ENCODE measurements around the gene CYTH1. TPM values are rescaled to one million over a fixed set of nuclear protein-coding genes. Genes with fewer than 3 reads are reported as not detected.

The CYTH1 gene
- total and polyA plus RNA-seq, 2 experiments from 2014 or later = 10.4 to 11.7 TPM

DNA sequence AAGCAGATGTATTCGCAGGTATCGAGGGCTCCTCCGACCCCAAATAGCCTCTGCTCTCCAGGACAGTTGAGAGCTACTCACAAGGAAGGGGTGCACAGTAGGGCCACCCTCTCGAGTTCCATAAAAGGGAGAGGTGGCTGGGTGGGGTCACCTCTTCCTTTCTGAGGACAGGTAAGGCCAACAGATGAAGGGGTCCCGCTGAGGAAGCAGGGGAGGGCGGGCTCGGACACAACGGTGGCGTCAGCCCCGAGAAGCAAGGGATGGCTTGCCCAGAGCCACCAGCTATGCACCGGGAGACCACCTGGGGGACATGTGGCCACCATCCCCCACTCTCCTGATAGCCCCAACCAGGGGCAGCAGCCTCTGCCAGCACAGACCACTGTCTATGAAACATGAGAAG, 15.1 kb upstream of the CYTH1 start:
- H4K20me1 ChIP-seq (ENCODE audit: insufficient read depth) = no peaks in the 10 kb centered on the region
- H2AFZ ChIP-seq = no peak overlapping the region
- 0 out of 2 replicates have a peak, but pooled peaks cover 12% of the 10 kb centered on the region for H3K4me1 ChIP-seq (ENCODE audit: insufficient read depth)
- no peaks in the 10 kb centered on the region; the same call in 1 of the 2 replicates for H3F3A ChIP-seq (ENCODE audit: insufficient read depth)
- TF ChIP-seq EZH2phosphoT487 (IDR thresholded peaks at IDR 0.05; ENCODE audit: insufficient read depth, low read depth) (no peak), EZH2 (IDR thresholded peaks at IDR 0.05; ENCODE audit: insufficient read depth, poor library complexity, severe bottlenecking) (no peak)
- DNase-seq = no peak
- H3K27ac ChIP-seq = no peak overlapping the region
- no peak overlapping the region for H3K9ac ChIP-seq
- H3K36me3 ChIP-seq (ENCODE audit: low read depth) = peaks cover 45% of the 10 kb centered on the region
- H3K9me2 ChIP-seq (ENCODE audit: insufficient read depth) = no peaks in the 10 kb centered on the region
- no peaks in the 10 kb centered on the region for H3K27me3 ChIP-seq (replicated peaks; ENCODE audit: insufficient read depth)
- no peak overlapping the region for H3K4me3 ChIP-seq
- H3K9me3 ChIP-seq (ENCODE audit: low read depth) = no peaks in the 10 kb centered on the region
- H3K4me2 ChIP-seq (ENCODE audit: unreplicated experiment) = no peak overlapping the region
- 0 out of 2 replicates have a peak, but pooled peaks cover 9% of the 10 kb centered on the region for H3K79me2 ChIP-seq (ENCODE audit: insufficient read depth)
- 80 to 81% methylated on average over 9 to 11 of the region's 11 CpGs for WGBS, 2 experiments (ENCODE audit: low coverage in 1 of 2, low lambda C conversion rate in 2 of 2, missing lambda C conversion rate in 2 of 2)
- in situ Hi-C loops (cut with MboI) = loop anchor here (10.0 kb wide), 1 partner anchor 62 kb away; no protein-coding TSS in a partner anchor

DNA sequence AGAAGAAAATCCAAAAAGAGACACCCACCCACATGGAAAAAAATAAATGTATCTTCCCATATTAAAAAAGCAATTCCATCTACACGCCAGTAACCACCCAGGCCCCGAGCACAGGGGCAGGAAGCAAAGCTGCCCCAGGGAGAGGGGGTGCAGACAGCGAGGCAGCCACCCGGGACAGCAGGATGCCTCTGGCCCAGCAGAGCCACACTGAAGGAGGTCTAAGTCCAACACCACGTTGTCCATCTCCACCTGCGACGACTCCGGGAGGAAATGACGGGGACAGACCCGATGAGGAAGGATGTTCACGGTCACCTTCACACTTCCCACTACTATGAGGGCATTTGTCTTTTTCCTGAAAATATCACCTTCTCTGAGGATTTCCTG, 14.4 kb upstream of the CYTH1 start:
- Histone ChIP-seq H3K27ac (no peak overlapping the region), H3K9me3 (ENCODE audit: low read depth) (no peaks in the 10 kb centered on the region), H2AFZ (no peak overlapping the region), H3K9me2 (ENCODE audit: insufficient read depth) (no peaks in the 10 kb centered on the region), H3K27me3 (replicated peaks; ENCODE audit: insufficient read depth) (no peaks in the 10 kb centered on the region), H3K4me1 (ENCODE audit: insufficient read depth) (peaks cover 17% of the 10 kb centered on the region), H3K9ac (no peak overlapping the region), H3K79me2 (ENCODE audit: insufficient read depth) (0 out of 2 replicates have a peak, but pooled peaks cover 8% of the 10 kb centered on the region), H3K4me2 (ENCODE audit: unreplicated experiment) (no peak overlapping the region), H3K36me3 (ENCODE audit: low read depth) (peaks cover 48% of the 10 kb centered on the region), H4K20me1 (ENCODE audit: insufficient read depth) (no peaks in the 10 kb centered on the region), H3F3A (ENCODE audit: insufficient read depth) (peaks cover 5% of the 10 kb centered on the region), H3K4me3 (no peak overlapping the region)
- WGBS, 2 experiments (ENCODE audit: low coverage in 1 of 2, low lambda C conversion rate in 2 of 2, missing lambda C conversion rate in 2 of 2) = 90 to 93% methylated on average over 11 of the region's 11 CpGs
- DNase-seq = no peak
- TF ChIP-seq EZH2 (IDR thresholded peaks at IDR 0.05; ENCODE audit: insufficient read depth, poor library complexity, severe bottlenecking) = no peak
- no peak for TF ChIP-seq EZH2phosphoT487 (IDR thresholded peaks at IDR 0.05; ENCODE audit: insufficient read depth, low read depth)
- in situ Hi-C loops (cut with MboI) = loop anchor here (10.0 kb wide), 1 partner anchor 62 kb away; no protein-coding TSS in a partner anchor

DNA sequence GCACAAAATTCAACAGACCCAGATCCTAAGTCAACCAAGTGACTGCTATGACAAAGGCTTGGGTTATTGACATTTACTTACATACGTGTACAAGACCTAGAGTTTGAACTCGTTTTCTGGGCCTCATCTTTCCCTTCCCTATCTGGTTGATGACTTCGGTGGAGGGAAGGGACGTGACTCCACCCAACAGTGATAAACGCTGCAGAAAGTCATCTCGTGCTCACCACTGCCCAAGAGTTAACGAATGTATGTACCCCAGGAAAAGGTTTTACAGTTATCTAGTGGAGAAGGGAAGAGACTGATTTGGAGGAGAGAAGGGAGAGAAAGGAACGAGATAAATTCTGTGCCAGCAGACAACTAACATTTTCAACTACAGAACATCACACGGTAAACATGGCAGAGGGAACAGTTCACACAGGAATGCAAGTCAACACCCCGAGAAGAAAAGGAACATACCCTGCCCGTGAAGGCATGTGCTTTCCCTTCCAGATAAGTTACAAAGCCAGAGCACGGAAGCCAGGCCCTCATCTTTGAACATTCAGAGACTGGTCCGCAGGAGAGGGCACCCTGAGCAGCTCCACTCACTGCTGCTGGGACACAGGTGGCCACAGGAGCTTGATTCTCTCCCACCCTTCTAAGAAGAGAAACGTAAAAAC, 13.9 kb upstream of the CYTH1 start:
- Histone ChIP-seq H3K4me2 (ENCODE audit: unreplicated experiment) (no peak overlapping the region), H3K27me3 (replicated peaks; ENCODE audit: insufficient read depth) (no peaks in the 10 kb centered on the region), H3K4me3 (no peak overlapping the region), H3K9me2 (ENCODE audit: insufficient read depth) (no peaks in the 10 kb centered on the region), H3K9me3 (ENCODE audit: low read depth) (no peaks in the 10 kb centered on the region), H3K79me2 (ENCODE audit: insufficient read depth) (0 out of 2 replicates have a peak, but pooled peaks cover 3% of the 10 kb centered on the region), H3K9ac (no peak overlapping the region), H3K4me1 (ENCODE audit: insufficient read depth) (peaks cover 22% of the 10 kb centered on the region), H3K27ac (no peak overlapping the region), H3F3A (ENCODE audit: insufficient read depth) (peaks cover 9% of the 10 kb centered on the region), H3K36me3 (ENCODE audit: low read depth) (peaks cover 48% of the 10 kb centered on the region), H2AFZ (no peak overlapping the region), H4K20me1 (ENCODE audit: insufficient read depth) (no peaks in the 10 kb centered on the region)
- DNase-seq = no peak
- 74 to 75% methylated on average over 14 of the region's 14 CpGs for WGBS, 2 experiments (ENCODE audit: low coverage in 1 of 2, low lambda C conversion rate in 2 of 2, missing lambda C conversion rate in 2 of 2)
- no peak for TF ChIP-seq EZH2 (IDR thresholded peaks at IDR 0.05; ENCODE audit: insufficient read depth, poor library complexity, severe bottlenecking)
- in situ Hi-C loops (cut with MboI) = loop anchor here (10.0 kb wide), 1 partner anchor 61 kb away; no protein-coding TSS in a partner anchor

DNA sequence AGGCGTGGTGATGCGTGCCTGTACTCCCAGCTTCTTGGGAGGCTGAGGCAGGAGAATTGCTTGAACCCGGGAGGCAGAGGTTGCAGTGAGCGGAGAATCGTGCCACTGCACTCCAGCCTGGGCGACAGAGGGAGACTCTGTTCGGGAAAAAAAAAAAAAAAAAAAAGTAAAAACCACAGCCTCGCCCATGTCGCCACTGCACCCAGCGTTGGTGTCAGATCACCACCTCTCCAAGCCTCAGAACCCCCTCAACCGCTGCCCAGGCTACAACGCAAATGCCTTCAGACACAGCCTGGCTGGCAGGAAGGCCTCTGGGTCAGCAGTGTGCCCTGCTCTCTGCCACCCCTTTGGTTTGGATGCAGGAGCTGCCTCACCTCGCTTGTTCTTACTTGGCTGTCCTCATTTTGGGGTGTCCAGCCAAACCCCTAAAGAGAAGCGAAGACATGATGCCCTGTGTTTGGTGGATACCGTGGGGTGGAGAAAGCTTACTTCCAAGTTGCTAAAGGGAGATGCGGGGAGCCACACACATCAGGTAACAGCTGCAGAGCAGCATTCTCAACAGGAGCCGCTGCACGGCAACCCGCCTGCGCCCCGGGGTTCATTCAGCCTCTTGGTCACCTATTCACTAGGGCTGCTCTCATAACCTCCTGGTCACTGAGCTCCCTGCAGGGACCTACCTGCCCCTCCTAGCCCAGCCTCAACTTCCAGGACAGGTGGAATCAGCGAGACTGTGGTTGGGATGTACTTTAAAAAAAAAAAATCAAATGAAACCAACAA, 13.0 kb upstream of the CYTH1 start:
- in situ Hi-C loops (cut with MboI) = loop anchor here (10.0 kb wide), 1 partner anchor 60 kb away; no protein-coding TSS in a partner anchor
- peaks cover 30% of the 10 kb centered on the region for H3K4me1 ChIP-seq (ENCODE audit: insufficient read depth)

More for the DNA sequence above, 13.0 kb upstream of the CYTH1 start:
- Histone ChIP-seq H2AFZ (no peak overlapping the region), H3K4me3 (no peak overlapping the region), H3K27me3 (replicated peaks; ENCODE audit: insufficient read depth) (no peaks in the 10 kb centered on the region), H3K79me2 (ENCODE audit: insufficient read depth) (0 out of 2 replicates have a peak, but pooled peaks cover 3% of the 10 kb centered on the region), H4K20me1 (ENCODE audit: insufficient read depth) (no peaks in the 10 kb centered on the region), H3K4me2 (ENCODE audit: unreplicated experiment) (no peak overlapping the region), H3K9ac (no peak overlapping the region), H3F3A (ENCODE audit: insufficient read depth) (peaks cover 19% of the 10 kb centered on the region), H3K9me3 (ENCODE audit: low read depth) (no peaks in the 10 kb centered on the region), H3K27ac (no peak overlapping the region), H3K9me2 (ENCODE audit: insufficient read depth) (no peaks in the 10 kb centered on the region), H3K36me3 (ENCODE audit: low read depth) (peaks cover 48% of the 10 kb centered on the region)
- TF ChIP-seq EZH2phosphoT487 (IDR thresholded peaks at IDR 0.05; ENCODE audit: insufficient read depth, low read depth) = no peak
- no peak for TF ChIP-seq EZH2 (IDR thresholded peaks at IDR 0.05; ENCODE audit: insufficient read depth, poor library complexity, severe bottlenecking)
- WGBS, 2 experiments (ENCODE audit: low coverage in 1 of 2, low lambda C conversion rate in 2 of 2, missing lambda C conversion rate in 2 of 2) = 92% methylated on average over 21 to 22 of the region's 22 CpGs
- no peak for DNase-seq

Measured in GM23248 (cell line).